Caki2 (cell line): ENCODE data around the gene ABR. TPM values are rescaled to one million over a fixed set of nuclear protein-coding genes. Genes with fewer than 3 reads are reported as not detected.

ENCODE experiments used
- DNase-seq: peaks from one replicate; pipeline ENCODE4 v3.0.0-alpha.2; 2015; ENCODE audit warnings: low read depth
- in situ Hi-C: cut with HindIII; loops from 2 replicates; pipeline ENCODE4 v1.10.0; 2016; ENCODE audit warnings: low sequenced_read_pairs, low pct_unique_long_range_greater_than_20kb, mixed read lengths
- total RNA-seq: library from RNA; depleted of rRNA; stranded (reverse); fragments of >200 nt; shearing (Covaris generic); gene quantifications from 2 replicates; pipeline ENCODE4 v1.2.3, GENCODE V29; 2014; ENCODE audit warnings: low replicate concordance; rRNA removed

The ABR gene
- total RNA-seq, result 37.4 and 37.8 TPM in 2 replicates

- no peak for DNase-seq
- in situ Hi-C loops, result no loop called here
Observed at GRCh38 chr17:1179818-1180742, at the start of gene ABR. TSS of gene ABR (minus strand) at chr17:1179981. CDS start at chr17:1179727, 254 bp downstream.

- in situ Hi-C loops, result no loop called here
- DNase-seq, result no peak
Observed at GRCh38 chr17:1229349-1229899, 49.6 kb upstream of the ABR start.

GRCh38 chr17:1228781-1229348 lies 49.1 kb upstream of the ABR start:
- in situ Hi-C loops, result no loop called here
- DNase-seq, result no peak

- in situ Hi-C loops, result no loop called here
- no peak for DNase-seq
Observed at GRCh38 chr17:1227917-1228780, 48.4 kb upstream of the ABR start.

GRCh38 chr17:1227365-1227764 lies 47.6 kb upstream of the ABR start:
- DNase-seq, result no peak
- in situ Hi-C loops, result no loop called here

DNA sequence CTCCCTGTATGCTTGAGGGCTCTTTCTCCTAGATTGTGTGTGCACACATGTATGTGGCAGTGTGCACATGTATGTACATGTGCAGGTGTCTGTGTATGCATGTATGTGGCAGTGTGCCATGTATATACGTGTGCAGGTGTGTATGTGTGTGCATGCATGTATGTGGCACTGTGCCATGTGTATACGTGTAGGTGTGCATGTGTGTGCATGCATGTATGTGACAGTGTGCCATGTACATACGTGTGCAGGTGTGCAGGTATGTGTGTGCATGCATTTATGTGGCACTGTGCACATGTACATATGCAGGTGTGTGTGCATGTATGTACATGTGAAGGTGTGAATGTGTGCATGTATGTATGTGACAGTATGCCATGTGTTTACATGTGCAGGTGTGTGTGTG lies 46.5 kb upstream of the ABR start:
- in situ Hi-C loops, result no loop called here
- DNase-seq, result no peak

DNA sequence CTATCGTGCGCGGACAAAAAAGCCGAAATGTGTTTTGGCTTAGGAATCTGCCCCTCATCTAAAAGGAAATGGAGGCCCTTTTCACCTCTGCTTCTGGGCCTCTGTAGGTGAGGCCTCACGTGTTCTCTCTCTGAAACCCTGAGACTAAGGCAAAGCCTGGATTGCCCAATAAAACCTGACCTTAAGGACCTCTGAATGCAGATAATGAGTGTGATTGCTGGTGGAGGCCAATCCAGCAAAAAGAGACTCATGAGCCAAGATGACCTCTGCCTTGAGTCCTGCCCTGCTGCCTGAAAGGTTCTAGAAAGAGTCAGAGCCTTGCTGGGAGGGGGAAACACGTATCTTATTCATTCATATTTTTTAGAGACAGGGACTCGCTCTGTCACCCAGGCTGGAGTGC lies 44.5 kb upstream of the ABR start:
- in situ Hi-C loops, result no loop called here
- no peak for DNase-seq

- DNase-seq, result no peak
- in situ Hi-C loops, result no loop called here
Observed at GRCh38 chr17:1223662-1224061, 43.9 kb upstream of the ABR start.

GRCh38 chr17:1222321-1222720 lies 42.5 kb upstream of the ABR start:
- in situ Hi-C loops, result no loop called here
- DNase-seq, result no peak

DNA sequence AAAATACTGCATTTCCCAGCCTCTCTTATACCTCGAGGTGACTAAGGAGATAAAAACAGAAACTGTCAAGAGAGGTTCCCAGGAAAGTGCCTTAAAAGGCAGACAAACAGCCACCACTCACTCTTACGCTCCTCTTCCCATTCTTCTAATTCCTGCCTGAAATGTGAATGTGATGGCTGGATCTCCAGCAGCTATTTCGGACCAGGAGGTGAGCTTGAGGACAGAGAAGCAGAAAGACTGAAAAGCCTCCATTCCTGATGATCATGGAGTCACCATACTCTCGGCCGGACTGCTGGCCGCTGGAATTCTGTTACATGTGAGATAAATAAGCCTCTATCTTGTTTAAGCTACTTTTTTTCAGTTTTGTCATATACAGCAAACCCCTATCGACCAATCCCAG lies 41.4 kb upstream of the ABR start:
- DNase-seq, result no peak
- in situ Hi-C loops, result no loop called here

DNA sequence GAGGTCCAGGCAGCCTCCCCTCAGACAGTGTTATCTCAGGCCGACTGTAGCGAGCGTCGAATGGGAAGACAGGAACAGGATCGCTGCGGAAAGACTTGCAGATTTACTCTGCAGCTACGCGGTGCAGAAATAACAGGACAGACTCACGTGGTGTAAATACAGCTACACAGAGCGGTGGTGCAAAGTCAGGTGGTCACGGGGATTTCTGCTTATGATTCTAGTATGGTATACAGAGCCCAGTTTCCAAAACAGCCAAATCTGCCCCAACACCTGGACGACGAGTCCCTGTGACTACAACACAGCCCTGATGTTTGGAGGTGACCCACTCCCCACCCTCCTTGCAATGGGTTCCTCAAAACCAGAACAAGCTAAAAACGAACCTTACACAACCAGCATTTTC lies 40.6 kb upstream of the ABR start:
- in situ Hi-C loops, result no loop called here
- DNase-seq, result no peak

DNA sequence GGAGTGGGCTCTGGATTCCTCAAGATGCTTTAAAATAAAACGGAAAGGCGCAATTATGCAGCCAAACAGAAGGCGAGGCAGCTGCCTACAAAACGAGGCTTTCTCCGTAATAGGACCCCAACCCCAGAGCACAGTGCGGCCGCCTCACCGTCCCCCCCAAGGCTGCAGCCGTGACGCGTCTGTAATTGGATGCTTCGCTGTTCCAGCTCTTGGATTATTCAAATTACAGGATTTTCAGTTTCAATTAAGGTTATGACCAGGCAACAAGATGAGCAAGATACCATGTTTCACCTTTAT lies 37.3 kb upstream of the ABR start:
- DNase-seq, result no peak
- in situ Hi-C loops, result no loop called here

DNA sequence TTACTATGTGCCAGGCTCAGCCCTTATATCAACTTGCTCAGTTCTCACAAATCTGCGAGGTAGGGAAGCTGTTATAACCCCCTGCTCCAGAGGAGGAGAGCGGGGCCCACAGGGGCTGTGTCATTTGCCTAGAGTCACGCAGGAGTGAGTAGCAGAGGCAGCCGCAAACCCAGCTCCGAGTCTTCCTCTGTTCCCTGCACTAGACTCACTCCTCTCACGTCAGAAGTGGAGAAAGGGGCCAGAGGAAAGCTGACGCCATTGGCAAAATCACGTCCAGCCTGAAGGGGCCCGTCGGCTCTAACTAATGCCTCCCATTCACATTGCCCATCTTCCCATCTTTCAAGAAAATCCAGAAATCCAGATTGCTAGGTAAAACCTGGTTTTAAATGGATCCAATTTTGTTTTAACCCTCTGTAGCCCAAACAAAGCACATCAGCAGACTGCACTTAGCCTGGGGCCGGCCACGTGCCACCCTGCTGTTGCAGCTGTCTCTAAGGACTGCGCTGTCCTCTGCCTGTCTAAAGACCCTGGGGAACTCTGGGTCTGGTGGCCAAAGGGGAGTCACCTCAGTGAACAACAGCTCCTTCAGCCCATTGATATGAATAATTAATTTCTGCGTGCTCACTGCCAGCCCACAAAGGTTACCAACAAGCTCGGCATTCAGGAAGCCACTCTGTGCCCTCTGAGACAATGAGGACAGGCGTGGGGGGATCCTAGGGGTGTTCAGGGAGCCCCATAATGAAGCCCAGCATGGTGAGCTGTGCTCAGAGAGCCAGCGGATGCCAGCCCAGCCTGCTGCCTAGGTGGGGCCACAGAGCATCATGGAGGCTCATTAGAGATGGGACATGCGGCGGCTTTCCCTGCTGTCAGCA lies 36.7 kb upstream of the ABR start:
- in situ Hi-C loops, result no loop called here
- no peak for DNase-seq

DNA sequence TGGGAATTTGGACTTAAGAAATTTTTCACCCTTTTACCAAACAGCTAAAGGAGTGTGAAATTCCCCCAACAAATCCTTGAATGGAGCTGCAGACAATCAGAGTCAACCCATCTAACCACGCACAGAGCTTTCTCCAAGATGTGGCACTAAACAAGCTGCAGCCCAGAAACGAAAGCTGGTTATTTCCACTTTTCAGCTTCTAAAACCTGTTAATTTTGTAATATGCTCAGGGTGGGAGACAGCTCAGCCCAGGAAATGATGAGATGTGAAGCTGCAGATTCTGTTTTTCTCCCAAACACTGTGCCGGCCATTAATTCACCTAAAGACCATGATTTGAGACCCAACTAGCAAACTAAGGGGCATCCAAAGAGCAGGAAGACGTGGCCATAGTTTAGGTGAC lies 33.2 kb upstream of the ABR start:
- in situ Hi-C loops, result no loop called here
- no peak for DNase-seq

DNA sequence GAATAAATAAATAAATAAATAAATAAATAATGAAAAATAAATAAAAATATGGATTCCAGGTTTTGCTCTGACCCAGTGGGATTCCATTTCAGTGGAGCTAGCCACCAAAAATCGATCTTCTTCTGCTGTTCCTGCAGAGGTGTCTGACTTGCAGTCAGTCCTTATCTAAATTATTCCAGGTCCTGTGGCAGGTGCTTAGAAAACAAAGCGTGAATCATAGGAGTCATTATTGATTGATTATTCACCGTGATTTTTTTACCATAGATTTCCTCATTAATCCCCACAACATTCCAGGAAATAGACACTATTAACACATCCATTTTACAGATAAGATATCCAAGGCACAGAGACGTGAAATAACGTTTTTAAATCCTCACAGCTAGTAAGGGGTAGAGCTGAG lies 31.5 kb upstream of the ABR start:
- in situ Hi-C loops, result no loop called here
- DNase-seq, result no peak

- in situ Hi-C loops, result no loop called here
- DNase-seq, result no peak
Observed at GRCh38 chr17:1208966-1209365, 29.2 kb upstream of the ABR start.

DNA sequence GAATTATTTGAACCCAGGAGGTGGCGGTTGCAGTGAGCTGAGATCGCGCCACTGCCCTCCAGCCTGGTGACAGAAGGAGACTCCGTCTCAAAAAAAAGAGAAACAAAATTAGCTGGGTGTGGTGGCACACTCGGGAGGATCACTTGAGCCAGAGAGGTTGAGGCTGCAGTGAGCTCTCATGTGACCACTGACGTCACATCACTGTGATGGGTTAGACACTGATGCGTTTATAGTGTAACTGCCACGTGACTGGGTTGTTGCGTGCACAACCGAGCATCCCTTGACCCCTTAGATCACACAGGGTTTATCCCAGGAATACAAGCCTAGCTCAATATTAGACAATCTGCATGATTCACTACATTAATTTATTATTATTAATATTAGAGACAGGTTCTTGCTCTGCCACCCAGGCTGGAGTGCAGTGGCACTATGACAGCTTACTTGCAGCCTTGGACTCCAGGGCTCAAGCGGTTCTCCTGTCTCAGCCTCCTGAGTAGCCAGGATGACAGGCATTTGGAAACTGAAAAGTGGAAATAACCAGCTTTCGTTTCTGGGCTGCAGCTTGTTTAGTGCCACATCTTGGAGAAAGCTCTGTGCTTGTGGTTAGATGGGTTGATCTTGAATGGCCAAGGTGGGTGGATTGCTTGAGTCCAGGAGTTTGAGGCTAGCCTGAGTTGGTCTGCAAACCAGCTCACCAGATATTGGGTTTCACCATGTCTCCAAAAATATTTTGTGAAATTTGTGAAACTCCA lies 26.4 kb upstream of the ABR start:
- no peak for DNase-seq
- in situ Hi-C loops, result no loop called here
